IPS-20b (cell line): Measurements from ENCODE around the gene GRID2IP.
"Not testable (repeated sequence)": the region's sequence is repeated elsewhere in the genome, so short reads cannot be mapped to it uniquely, and the experiment has no call there.

Experiments
- H3K27ac ChIP-seq: one replicate; pipeline ENCODE4 v1.5.1; 2013; ENCODE audit warnings: low read length
- H3K27me3 ChIP-seq: 2 replicates; pipeline ENCODE4 v1.6.1; 2013; ENCODE audit warnings: mild to moderate bottlenecking, low read length, inconsistent platforms; ENCODE audit not compliant: insufficient read depth
- H3K36me3 ChIP-seq: 2 replicates; pipeline ENCODE4 v1.6.1; 2013; ENCODE audit warnings: low read depth, mild to moderate bottlenecking, inconsistent platforms, low read length, moderate library complexity; ENCODE audit not compliant: insufficient read depth
- H3K4me1 ChIP-seq: 2 replicates; pipeline ENCODE4 v1.6.1; 2013; ENCODE audit warnings: mild to moderate bottlenecking, control low read depth, inconsistent platforms, low read length, moderate library complexity; ENCODE audit not compliant: insufficient read depth
- H3K4me3 ChIP-seq: 2 replicates; pipeline ENCODE4 v1.5.1; 2013; ENCODE audit warnings: mild to moderate bottlenecking, low read length, inconsistent platforms
- H3K9ac ChIP-seq: 2 replicates; pipeline ENCODE4 v1.6.1; 2013; ENCODE audit warnings: low read depth, mild to moderate bottlenecking, inconsistent platforms, low read length, moderate library complexity
- H3K9me3 ChIP-seq: 2 replicates; pipeline ENCODE4 v1.6.1; 2013; ENCODE audit warnings: mild to moderate bottlenecking, low read depth, low read length, inconsistent platforms; ENCODE audit not compliant: insufficient read depth

Gene GRID2IP

GRCh38 chr7:6477318-6477660 is 74.0 kb downstream of the GRID2IP start:
- H3K4me3 ChIP-seq, result no peak overlapping the region
- H3K27me3 ChIP-seq, result no peaks in the 10 kb centered on the region
- H3K36me3 ChIP-seq, result peaks cover 40% of the 10 kb centered on the region
- no peaks in the 10 kb centered on the region for H3K9me3 ChIP-seq
- H3K4me1 ChIP-seq, result peaks cover 1% of the 10 kb centered on the region; the same call in 1 of the 2 replicates
- H3K9ac ChIP-seq, result no peak overlapping the region
- no peak overlapping the region for H3K27ac ChIP-seq

DNA sequence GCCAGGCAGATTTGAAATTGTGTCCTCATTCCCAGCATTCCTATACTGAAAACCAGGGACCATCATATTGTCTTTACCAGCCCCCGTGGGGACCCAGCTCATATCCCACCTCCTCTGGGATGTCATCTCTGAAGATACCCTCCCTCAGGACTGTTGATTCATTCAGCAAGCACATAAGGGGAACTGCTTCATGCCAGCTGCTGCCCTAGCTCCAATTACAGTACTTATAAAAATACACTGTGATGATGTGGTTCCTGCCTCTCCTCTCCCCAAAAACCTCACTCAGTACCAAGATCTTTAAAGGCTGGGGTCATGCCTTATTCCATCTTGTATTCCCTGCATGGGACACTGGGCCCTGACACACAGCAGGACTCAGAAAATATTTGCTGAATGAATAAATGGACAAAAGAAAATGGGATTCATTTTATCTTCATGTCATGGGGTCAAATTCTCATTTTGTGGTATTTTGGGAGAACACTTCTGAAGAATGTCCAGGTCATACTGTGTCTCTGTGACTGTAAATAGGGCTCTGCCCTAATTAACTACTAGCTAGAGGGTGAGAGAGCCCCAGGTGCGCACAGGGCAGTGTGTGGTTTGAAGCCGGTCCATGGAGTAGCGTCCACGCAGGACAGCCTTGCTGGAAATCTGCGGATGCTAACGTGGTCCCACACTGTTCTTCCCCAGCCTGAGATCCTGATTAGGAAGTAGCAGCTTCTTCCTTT is 74.5 kb downstream of the GRID2IP start:
- H3K4me1 ChIP-seq, result no peaks in the 10 kb centered on the region
- H3K27ac ChIP-seq, result no peak overlapping the region
- no peak overlapping the region for H3K9ac ChIP-seq
- H3K9me3 ChIP-seq, result no peaks in the 10 kb centered on the region
- H3K36me3 ChIP-seq, result peaks cover 46% of the 10 kb centered on the region
- H3K27me3 ChIP-seq, result no peaks in the 10 kb centered on the region
- no peak overlapping the region for H3K4me3 ChIP-seq

GRCh38 chr7:6475433-6476186 is 75.7 kb downstream of the GRID2IP start:
- no peak overlapping the region for H3K27ac ChIP-seq
- H3K4me3 ChIP-seq, result no peak overlapping the region
- H3K9me3 ChIP-seq, result no peaks in the 10 kb centered on the region
- no peaks in the 10 kb centered on the region for H3K4me1 ChIP-seq
- H3K36me3 ChIP-seq, result peaks cover 44% of the 10 kb centered on the region
- H3K9ac ChIP-seq, result no peak overlapping the region
- no peaks in the 10 kb centered on the region for H3K27me3 ChIP-seq

- H3K27me3 ChIP-seq, result no peaks in the 10 kb centered on the region
- no peak overlapping the region for H3K27ac ChIP-seq
- peaks cover 83% of the 10 kb centered on the region for H3K36me3 ChIP-seq
- H3K4me1 ChIP-seq, result no peaks in the 10 kb centered on the region
- peaks cover 21% of the 10 kb centered on the region for H3K9me3 ChIP-seq
- no peak overlapping the region for H3K4me3 ChIP-seq
- no peak overlapping the region for H3K9ac ChIP-seq
Observed at GRCh38 chr7:6465862-6466261, 85.4 kb downstream of the GRID2IP start.

DNA sequence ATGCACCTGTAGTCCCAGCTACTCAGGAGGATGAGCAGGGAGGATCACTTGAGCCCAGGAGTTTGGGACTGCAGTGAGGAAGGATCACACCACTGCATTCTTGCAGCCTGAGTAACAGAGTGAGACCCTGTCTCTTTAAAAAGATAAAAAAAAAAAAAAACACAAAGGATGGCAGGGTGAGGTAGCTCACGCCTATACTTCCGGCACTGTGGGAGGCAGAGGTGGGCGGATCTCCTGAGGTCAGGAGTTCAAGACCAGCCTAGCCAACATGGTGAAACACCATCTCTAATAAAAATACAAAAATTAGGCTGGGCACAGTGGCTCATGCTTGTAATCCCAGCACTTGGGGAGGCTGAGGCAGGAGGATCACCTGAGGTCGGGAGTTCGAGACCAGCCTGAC is 87.7 kb downstream of the GRID2IP start:
- H3K27ac ChIP-seq, H3K9ac ChIP-seq, H3K4me3 ChIP-seq, H3K4me1 ChIP-seq, H3K27me3 ChIP-seq: not testable (repeated sequence)
- Histone ChIP-seq H3K9me3 (peaks cover 21% of the 10 kb centered on the region), H3K36me3 (peaks cover 66% of the 10 kb centered on the region)

DNA sequence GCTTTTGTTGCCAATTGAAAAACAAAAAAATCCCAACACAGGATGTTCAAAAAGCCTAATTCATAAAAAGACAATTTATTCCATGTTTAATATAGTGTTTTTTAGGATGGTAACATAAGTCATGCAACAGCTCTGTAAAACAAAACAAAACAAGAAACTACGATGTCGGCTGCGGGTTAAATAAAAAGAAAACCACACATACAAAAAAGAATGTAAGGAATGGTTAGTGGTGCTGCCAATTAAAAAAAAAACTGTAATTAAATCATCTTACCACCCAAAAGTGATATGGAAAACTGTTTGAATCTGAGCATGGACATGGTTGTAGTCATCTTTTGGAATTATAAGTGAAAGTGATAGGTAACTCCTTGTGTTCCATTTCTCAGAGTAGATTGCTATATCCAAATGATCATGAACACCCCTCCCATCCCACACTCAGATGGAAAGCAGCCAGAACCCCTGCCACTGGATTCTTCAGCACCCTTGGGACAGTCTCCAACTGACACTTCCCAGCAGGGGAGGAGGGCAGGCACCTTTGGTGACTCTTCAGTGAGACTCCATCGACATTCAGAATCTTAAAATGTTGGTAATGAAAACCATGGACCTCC is 89.2 kb downstream of the GRID2IP start:
- Histone ChIP-seq H3K27ac (no peak overlapping the region), H3K36me3 (peaks cover 53% of the 10 kb centered on the region)

DNA sequence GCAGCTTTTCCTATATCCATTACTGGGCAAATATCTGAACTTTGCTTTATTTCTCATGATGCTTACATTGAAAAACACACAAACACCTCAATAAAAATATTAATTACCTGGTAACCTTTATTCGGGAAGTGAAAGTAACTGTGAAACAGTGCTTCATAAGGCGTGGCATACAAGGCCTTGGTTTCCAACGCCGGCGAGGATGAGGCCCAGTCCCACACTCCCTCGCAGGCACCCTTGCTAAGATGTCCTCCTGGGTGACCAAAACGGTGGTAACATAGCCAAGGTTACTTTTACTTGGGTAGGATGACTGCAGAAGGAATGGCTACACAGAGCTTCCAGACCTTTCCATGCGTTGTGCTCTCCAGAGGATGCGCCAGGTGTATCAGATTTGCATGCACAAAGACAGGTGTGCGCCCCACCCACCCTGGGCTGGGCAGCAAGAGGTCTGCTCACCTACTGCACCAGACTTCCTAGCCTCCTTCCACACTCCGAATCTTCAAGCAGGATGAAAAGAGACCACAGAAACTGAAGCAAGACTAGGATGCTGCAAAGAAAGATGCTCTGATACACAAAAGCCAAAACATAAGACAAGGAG is 90.2 kb downstream of the GRID2IP start:
- H3K36me3 ChIP-seq, result peaks cover 43% of the 10 kb centered on the region
- no peaks in the 10 kb centered on the region for H3K4me1 ChIP-seq
- no peak overlapping the region for H3K4me3 ChIP-seq
- H3K9ac ChIP-seq, result no peak overlapping the region
- H3K9me3 ChIP-seq, result peaks cover 6% of the 10 kb centered on the region; the same call in 1 of the 2 replicates
- no peak overlapping the region for H3K27ac ChIP-seq
- H3K27me3 ChIP-seq, result no peaks in the 10 kb centered on the region

More for the DNA sequence above, 89.2 kb downstream of the GRID2IP start:
- peaks cover 16% of the 10 kb centered on the region for H3K9me3 ChIP-seq
- no peaks in the 10 kb centered on the region for H3K27me3 ChIP-seq
- H3K4me3 ChIP-seq, result no peak overlapping the region
- no peaks in the 10 kb centered on the region for H3K4me1 ChIP-seq
- no peak overlapping the region for H3K9ac ChIP-seq

GRCh38 chr7:6460303-6460702 is 91.0 kb downstream of the GRID2IP start:
- H3K27ac ChIP-seq, result no peak overlapping the region
- no peak overlapping the region for H3K4me3 ChIP-seq

DNA sequence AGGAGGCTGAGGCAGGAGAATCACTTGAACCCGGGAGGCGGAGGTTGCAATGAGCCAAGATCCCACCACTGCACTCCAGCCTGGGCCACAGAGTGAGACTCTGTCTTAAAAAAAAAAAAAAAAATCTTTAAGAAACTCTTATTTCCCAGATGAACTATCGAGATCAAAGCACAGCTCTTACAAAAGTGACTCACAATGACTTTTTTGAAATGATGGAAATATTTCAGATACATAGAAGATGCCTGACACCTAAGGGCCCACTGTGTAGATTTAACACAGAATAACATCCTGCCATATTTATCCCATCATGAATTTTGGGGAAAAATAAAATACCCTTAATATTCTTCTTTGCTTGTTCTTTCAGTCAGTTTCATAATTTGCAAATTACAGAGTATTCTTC is 92.6 kb downstream of the GRID2IP start:
- H3K9ac ChIP-seq, H3K27ac ChIP-seq, H3K9me3 ChIP-seq, H3K4me3 ChIP-seq, H3K4me1 ChIP-seq, H3K27me3 ChIP-seq: not testable (repeated sequence)
- H3K36me3 ChIP-seq, result peaks cover 30% of the 10 kb centered on the region

More at GRCh38 chr7:6460303-6460702, 91.0 kb downstream of the GRID2IP start:
- H3K36me3 ChIP-seq, result peaks cover 35% of the 10 kb centered on the region
- no peaks in the 10 kb centered on the region for H3K27me3 ChIP-seq
- no peak overlapping the region for H3K9ac ChIP-seq
- no peaks in the 10 kb centered on the region for H3K9me3 ChIP-seq
- no peaks in the 10 kb centered on the region for H3K4me1 ChIP-seq

GRCh38 chr7:6453734-6454133 is 97.5 kb downstream of the GRID2IP start:
- no peaks in the 10 kb centered on the region for H3K9me3 ChIP-seq
- H3K9ac ChIP-seq, result no peak overlapping the region
- no peak overlapping the region for H3K4me3 ChIP-seq
- no peaks in the 10 kb centered on the region for H3K36me3 ChIP-seq
- no peaks in the 10 kb centered on the region for H3K4me1 ChIP-seq
- H3K27ac ChIP-seq, result no peak overlapping the region
- H3K27me3 ChIP-seq, result no peaks in the 10 kb centered on the region

GRCh38 chr7:6451224-6451705 is 100.0 kb downstream of the GRID2IP start:
- no peaks in the 10 kb centered on the region for H3K9me3 ChIP-seq
- H3K9ac ChIP-seq, result no peak overlapping the region
- H3K27ac ChIP-seq, result no peak overlapping the region
- H3K36me3 ChIP-seq, result no peaks in the 10 kb centered on the region
- no peak overlapping the region for H3K4me3 ChIP-seq
- H3K4me1 ChIP-seq, result no peaks in the 10 kb centered on the region
- no peaks in the 10 kb centered on the region for H3K27me3 ChIP-seq
